Measurements from ENCODE around the gene NEURL1.
A peak's percentile ranks its signal among the peaks of the same experiment; 100 is the strongest.

The NEURL1 gene

GRCh38 chr10:103568505-103568904 is 75.0 kb downstream of the NEURL1 start:
- no peak for DNase-seq

GRCh38 chr10:103569896-103570295 is 76.4 kb downstream of the NEURL1 start:
- no peak for DNase-seq

GRCh38 chr10:103570844-103571655 is 77.5 kb downstream of the NEURL1 start:
- no peak for DNase-seq

- no peak for DNase-seq
Measured at GRCh38 chr10:103571656-103571975, 78.1 kb downstream of the NEURL1 start.

- no peak for DNase-seq
Measured at GRCh38 chr10:103572347-103573204, 79.1 kb downstream of the NEURL1 start.

- DNase-seq = no peak
Measured at GRCh38 chr10:103573205-103573487, 79.6 kb downstream of the NEURL1 start.

- no peak for DNase-seq
Measured at GRCh38 chr10:103574097-103575061, 80.9 kb downstream of the NEURL1 start.

GRCh38 chr10:103575416-103576075 is 82.0 kb downstream of the NEURL1 start:
- DNase-seq = no peak

- DNase-seq = no peak
Measured at GRCh38 chr10:103576076-103576471, 82.6 kb downstream of the NEURL1 start.

- no peak for DNase-seq
Measured at GRCh38 chr10:103576862-103577261, 83.4 kb downstream of the NEURL1 start.

- DNase-seq = no peak
Measured at GRCh38 chr10:103578782-103579382, 85.4 kb downstream of the NEURL1 start.

GRCh38 chr10:103580011-103580410 is 86.5 kb downstream of the NEURL1 start:
- no peak for DNase-seq

- DNase-seq = no peak
Measured at GRCh38 chr10:103580430-103580829, 86.9 kb downstream of the NEURL1 start.

GRCh38 chr10:103581499-103581898 is 88.0 kb downstream of the NEURL1 start:
- no peak for DNase-seq

GRCh38 chr10:103582331-103583123 is 89.0 kb downstream of the NEURL1 start:
- DNase-seq = no peak

- DNase-seq = no peak
Measured at GRCh38 chr10:103583871-103584215, 90.3 kb downstream of the NEURL1 start.

- DNase-seq = peak; percentile 79 to 86
Measured at GRCh38 chr10:103584216-103585010, 90.9 kb downstream of the NEURL1 start.

- no peak for DNase-seq
Measured at GRCh38 chr10:103585011-103585405, 91.5 kb downstream of the NEURL1 start.

- no peak for DNase-seq
Measured at GRCh38 chr10:103587073-103587472, 93.6 kb downstream of the NEURL1 start.

GRCh38 chr10:103589074-103589630 is 95.6 kb downstream of the NEURL1 start:
- DNase-seq = no peak
